ENCODE results near the gene GOLT1A.

Gene GOLT1A, protein sequence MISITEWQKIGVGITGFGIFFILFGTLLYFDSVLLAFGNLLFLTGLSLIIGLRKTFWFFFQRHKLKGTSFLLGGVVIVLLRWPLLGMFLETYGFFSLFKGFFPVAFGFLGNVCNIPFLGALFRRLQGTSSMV

DNA sequence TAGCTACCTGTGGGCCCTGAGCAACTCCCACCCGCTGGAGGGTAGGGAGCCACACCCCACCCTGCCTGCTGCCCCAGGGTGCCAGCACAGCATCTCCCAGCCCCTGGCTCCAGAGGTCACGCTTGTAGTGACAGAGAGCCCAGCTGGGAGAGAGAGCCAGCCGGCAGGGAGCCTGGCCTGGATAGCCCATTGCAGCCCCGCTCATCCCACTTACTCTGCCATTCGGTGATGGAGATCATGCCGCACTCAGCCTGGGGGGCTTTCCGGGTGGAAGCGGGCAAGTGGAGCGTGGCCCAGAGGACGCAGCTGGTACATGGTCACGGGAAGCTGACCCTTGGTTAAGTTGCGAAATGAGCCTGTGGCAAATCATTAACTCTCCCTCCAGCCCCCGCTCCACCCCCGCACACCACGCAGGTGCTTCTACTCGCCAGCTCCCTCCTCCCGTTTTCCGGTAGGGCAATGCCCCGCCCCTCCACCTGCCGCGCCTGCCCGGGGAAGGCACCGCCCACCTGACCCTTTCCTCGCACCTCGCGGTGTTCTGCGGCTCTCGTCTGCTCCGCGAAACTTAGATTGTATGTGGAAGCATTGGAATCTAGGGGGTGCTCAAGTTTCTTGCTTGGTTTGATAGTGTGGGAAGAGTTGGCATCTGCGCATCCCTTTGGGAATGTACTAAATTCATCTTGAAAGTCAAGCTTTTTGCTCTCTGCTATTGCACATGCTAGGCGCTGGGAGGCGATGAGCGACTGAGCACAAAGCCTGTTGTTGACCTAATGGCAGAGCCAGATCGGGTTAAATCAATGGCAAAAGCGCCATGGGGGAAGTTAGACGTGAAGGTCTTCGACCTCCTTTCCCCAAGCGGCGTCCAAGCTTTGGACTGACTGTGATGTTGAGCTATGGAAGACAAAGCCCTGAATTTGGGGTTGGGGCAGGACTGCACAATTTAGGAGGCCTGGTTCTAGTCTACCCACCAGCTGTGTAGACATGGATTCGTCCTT lies at the start of gene GOLT1A:
Gene GOLT1A, minus strand, starts transcription at position 321 of the 995 bp plus-strand sequence. Its CDS starts 82 bp downstream, at position 239.
- TF ChIP-seq, protein P1, sequence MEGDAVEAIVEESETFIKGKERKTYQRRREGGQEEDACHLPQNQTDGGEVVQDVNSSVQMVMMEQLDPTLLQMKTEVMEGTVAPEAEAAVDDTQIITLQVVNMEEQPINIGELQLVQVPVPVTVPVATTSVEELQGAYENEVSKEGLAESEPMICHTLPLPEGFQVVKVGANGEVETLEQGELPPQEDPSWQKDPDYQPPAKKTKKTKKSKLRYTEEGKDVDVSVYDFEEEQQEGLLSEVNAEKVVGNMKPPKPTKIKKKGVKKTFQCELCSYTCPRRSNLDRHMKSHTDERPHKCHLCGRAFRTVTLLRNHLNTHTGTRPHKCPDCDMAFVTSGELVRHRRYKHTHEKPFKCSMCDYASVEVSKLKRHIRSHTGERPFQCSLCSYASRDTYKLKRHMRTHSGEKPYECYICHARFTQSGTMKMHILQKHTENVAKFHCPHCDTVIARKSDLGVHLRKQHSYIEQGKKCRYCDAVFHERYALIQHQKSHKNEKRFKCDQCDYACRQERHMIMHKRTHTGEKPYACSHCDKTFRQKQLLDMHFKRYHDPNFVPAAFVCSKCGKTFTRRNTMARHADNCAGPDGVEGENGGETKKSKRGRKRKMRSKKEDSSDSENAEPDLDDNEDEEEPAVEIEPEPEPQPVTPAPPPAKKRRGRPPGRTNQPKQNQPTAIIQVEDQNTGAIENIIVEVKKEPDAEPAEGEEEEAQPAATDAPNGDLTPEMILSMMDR (IDR thresholded peaks at IDR 0.05; ENCODE audit: extremely low read depth, missing control alignments), result peak; percentile 28
- DNase-seq (ENCODE audit: low spot score), result peak; percentile 65

DNA sequence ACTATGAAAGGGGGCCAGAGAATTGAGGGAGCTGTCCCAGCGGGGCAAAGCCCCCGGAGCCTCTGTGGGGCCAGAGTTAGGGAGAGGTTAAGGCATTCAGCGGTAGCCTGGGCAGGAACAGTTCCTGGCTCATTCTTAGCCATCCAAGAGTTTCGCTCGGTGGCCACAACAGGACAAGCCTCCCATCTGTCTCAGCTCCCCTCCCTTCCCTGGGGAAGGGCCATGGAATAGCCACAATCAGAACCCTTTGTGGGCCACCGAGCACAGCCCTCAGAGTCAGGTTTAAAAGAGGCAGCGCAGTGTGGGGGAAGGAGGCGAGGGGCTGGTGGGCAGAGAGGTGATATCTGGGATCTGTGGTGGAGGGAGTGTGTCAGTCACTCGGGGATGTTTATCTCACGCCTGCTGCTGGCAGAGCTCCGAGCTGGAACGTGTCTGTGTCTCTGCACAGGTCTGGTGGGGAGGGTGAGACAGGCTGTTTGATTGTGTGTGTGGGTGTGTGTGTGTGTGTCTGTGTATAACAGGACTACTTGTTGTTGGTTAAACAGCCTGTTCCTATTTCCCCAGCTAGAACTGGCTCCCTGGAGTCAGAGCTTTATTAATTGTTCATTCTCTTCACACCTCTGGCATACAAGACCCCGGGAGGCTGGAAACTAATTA lies 49.6 kb upstream of the GOLT1A start:
- TF ChIP-seq, protein P1 (IDR thresholded peaks at IDR 0.05; ENCODE audit: extremely low read depth, missing control alignments), result no peak

DNA sequence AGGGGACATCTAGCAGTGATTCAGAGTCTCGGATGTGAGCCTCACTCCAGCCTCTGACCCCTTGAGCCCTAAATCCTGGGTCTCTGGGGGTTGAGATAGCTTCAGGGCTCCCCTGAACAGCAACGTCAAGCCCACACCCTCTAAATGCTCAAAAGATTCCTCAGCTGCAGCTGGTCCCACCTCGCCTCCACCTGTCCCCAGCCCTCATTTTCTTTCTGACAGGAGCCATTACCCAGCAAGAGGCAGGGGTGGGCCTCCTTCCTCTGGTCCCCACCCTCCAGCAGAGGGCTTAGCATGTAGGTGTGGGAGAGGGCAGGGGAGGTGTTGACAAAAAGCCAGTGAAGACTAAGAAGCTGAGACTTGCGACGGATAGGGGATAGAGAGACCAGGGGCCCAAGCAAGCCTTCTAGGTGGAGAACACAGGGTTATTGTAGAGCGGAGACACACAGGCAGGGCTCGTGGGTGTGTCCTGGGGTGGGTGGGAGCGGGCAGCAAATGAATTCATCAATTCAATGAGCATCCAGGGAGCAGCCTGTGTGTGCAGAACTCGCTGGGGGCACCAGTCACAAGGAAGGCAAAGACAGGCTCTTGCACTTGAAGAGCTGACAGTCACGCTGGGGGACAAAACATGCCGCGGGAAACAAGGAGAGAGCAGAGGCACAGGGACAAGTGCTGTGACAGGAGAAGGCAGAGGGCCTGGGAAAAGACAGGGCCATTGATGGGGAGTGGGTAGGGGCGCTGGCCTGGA lies 48.9 kb upstream of the GOLT1A start:
- TF ChIP-seq, protein P1 (IDR thresholded peaks at IDR 0.05; ENCODE audit: extremely low read depth, missing control alignments), result no peak
- DNase-seq (ENCODE audit: low spot score), result no peak

More for the DNA sequence above, 49.6 kb upstream of the GOLT1A start:
- DNase-seq (ENCODE audit: low spot score), result no peak

DNA sequence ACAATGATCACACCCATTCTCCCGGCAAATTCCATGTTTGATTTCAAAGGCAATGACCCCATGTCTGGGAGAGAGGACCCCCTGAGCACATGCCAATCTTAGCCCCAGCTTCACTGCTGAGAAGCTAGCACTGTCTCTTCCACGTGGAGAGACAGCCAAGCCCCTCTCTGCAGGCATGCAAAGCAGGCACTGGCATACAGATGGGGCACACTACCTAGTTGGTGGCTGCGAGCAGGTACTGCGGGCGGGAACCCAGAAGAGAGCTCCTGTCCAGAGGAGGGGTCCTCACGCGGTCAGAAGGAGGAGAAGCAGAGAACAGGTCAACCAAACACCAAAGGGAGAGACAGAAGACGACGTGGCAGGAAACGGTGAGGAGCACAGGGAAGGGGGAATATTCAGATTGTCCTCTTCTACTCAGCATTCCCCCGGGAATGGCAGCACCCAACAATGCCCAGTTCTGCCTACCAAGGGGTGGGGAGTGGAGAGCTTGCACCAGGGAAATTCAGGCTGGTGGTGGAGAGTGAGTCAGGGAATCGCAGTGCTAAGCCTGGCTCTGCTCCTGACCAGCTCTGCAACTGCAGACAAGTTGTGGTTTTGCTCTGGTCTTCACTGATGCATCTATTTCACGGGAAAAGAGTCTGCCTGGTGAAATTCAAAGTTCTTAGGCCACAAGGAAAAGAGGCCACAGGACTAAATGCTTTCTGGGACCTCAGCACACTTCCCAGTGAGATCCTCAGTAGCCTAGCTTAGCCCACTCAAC lies 48.1 kb upstream of the GOLT1A start:
- DNase-seq (ENCODE audit: low spot score), result no peak
- TF ChIP-seq, protein P1 (IDR thresholded peaks at IDR 0.05; ENCODE audit: extremely low read depth, missing control alignments), result no peak

DNA sequence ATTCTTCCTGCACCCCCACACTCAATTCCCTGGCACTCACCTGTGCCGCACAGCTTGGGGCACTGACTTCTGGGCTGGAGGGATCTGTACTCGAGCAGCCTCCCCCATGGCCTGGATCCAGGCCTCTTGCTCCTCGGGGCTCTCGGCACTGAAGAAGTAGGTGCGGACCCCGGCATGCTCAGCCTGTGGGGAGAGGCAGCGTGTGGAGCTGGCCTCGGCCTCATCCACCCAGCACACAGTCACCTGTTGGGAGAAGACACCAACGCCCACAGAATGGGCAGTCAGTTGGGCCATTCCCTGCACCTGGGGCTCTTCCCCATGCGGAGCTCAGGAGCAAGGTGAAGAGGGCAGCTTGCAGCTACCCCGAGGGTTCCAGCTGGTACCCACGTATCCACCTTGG lies 47.5 kb upstream of the GOLT1A start:
- no peak for DNase-seq (ENCODE audit: low spot score)
- TF ChIP-seq, protein P1 (IDR thresholded peaks at IDR 0.05; ENCODE audit: extremely low read depth, missing control alignments), result no peak

DNA sequence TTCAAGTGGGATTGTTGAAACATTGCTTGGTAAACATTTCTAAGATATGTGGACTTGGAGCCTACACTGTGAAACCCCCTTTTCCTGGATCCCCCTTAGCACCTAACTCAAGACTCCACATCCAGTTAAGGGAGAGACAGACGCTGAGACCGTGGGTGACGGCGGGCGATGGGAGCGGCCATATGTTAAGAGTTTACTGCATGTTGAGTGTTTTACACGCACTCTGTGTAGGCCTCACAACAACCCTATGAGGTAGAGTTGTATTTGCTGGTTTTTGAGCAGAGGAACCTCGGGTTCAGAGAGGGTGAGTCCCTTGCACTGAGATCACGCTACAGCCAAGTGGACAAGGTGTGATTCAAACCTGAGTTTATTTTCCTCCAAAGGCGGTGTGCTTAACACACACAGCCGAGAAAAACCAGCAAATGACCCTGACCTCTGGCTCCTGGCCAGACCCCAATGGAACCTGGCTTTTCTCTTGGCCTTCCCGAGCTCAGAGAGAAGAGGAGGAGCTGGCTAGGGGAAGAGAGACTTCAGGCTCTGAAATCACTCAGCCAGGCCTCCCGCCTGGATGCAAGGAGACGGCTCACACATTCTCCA lies 46.9 kb upstream of the GOLT1A start:
- TF ChIP-seq, protein P1 (IDR thresholded peaks at IDR 0.05; ENCODE audit: extremely low read depth, missing control alignments), result no peak
- DNase-seq (ENCODE audit: low spot score), result no peak

Data from GM20000 (cell line).